ENCODE results near the gene B4GALNT4.
"Not testable (repeated sequence)": the region's sequence is repeated elsewhere in the genome, so short reads cannot be mapped to it uniquely, and the experiment has no call there.

GRCh38 chr11:333616-334263 is 35.6 kb upstream of the B4GALNT4 start:
- TF ChIP-seq, protein P1, sequence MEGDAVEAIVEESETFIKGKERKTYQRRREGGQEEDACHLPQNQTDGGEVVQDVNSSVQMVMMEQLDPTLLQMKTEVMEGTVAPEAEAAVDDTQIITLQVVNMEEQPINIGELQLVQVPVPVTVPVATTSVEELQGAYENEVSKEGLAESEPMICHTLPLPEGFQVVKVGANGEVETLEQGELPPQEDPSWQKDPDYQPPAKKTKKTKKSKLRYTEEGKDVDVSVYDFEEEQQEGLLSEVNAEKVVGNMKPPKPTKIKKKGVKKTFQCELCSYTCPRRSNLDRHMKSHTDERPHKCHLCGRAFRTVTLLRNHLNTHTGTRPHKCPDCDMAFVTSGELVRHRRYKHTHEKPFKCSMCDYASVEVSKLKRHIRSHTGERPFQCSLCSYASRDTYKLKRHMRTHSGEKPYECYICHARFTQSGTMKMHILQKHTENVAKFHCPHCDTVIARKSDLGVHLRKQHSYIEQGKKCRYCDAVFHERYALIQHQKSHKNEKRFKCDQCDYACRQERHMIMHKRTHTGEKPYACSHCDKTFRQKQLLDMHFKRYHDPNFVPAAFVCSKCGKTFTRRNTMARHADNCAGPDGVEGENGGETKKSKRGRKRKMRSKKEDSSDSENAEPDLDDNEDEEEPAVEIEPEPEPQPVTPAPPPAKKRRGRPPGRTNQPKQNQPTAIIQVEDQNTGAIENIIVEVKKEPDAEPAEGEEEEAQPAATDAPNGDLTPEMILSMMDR (IDR thresholded peaks at IDR 0.05): not testable (repeated sequence)
- TF ChIP-seq POLR2A, EP300 (IDR thresholded peaks at IDR 0.05): not testable (repeated sequence)
